Subcutaneous preadipocyte (primary cell): Measurements from ENCODE around the gene PASK. TPM values are rescaled to one million over a fixed set of nuclear protein-coding genes. Genes with fewer than 3 reads are reported as not detected.

Experiments
- small RNA-seq: library from RNA; depleted of rRNA; stranded (forward); fragments of <200 nt; gene quantifications from one replicate; pipeline ENCODE3, GENCODE V24; 2012
- total RNA-seq: library from RNA; depleted of rRNA; stranded (reverse); fragments of >200 nt; gene quantifications from 2 replicates; pipeline ENCODE4 v1.2.3, GENCODE V29; 2012

Gene PASK
- 2.9 and 8.6 TPM in 2 replicates for total RNA-seq

GRCh38 chr2:241148891-241149674 is at the start of gene PASK:
Gene PASK (minus strand): TSS chr2:241149472. CDS start chr2:241143032, 6,440 bp downstream.

GRCh38 chr2:241188361-241189092 is 39.3 kb upstream of the PASK start, which contains the start of gene ANO7:
Gene ANO7 (plus strand): TSS chr2:241188677. CDS start chr2:241190064, 1,387 bp downstream.

GRCh38 chr2:241149925-241150659 is 820 bp upstream of the PASK start, which contains the start of gene PPP1R7:
Gene PPP1R7 (plus strand): TSS chr2:241150467. CDS start chr2:241150496, 29 bp downstream.

GRCh38 chr2:241102239-241102803 is 47.0 kb downstream of the PASK start, which contains the start of gene MTERF4:
Gene MTERF4 (minus strand): TSS chr2:241102287. CDS start chr2:241102273, 14 bp downstream.

Small RNA genes within 50 kb of the gene (small RNA-seq; reads per million reads assigned to genes)
- gene AC005237.2 = not detected

Other genes starting within 250 kb of the PASK start
- 0.20 and 0.37 TPM in 2 replicates for gene CROCC2, start 243.1 kb downstream of the PASK start, total RNA-seq
- 154 and 391 TPM in 2 replicates for gene SNED1, start 150.9 kb downstream of the PASK start, total RNA-seq
- gene MTERF4, start 47.2 kb downstream of the PASK start, total RNA-seq = 12.1 and 18.0 TPM in 2 replicates
- gene PPP1R7, start 995 bp upstream of the PASK start, total RNA-seq = 46.3 and 70.8 TPM in 2 replicates
- gene ANO7, start 39.2 kb upstream of the PASK start, total RNA-seq = 0.73 and 0.78 TPM in 2 replicates
- 949 and 1,185 TPM in 2 replicates for gene HDLBP, start 166.2 kb upstream of the PASK start, total RNA-seq
- gene SEPTIN2, start 166.5 kb upstream of the PASK start, total RNA-seq = 338 and 373 TPM in 2 replicates
- 39.7 and 55.9 TPM in 2 replicates for gene FARP2, start 206.8 kb upstream of the PASK start, total RNA-seq